NCI-H69 (cell line): ENCODE results near the gene WDR82.

ENCODE experiments used
- DNase-seq: peaks from one replicate; lab custom pipeline; 2025; lab: John Stamatoyannopoulos, UW

The WDR82 gene

DNA sequence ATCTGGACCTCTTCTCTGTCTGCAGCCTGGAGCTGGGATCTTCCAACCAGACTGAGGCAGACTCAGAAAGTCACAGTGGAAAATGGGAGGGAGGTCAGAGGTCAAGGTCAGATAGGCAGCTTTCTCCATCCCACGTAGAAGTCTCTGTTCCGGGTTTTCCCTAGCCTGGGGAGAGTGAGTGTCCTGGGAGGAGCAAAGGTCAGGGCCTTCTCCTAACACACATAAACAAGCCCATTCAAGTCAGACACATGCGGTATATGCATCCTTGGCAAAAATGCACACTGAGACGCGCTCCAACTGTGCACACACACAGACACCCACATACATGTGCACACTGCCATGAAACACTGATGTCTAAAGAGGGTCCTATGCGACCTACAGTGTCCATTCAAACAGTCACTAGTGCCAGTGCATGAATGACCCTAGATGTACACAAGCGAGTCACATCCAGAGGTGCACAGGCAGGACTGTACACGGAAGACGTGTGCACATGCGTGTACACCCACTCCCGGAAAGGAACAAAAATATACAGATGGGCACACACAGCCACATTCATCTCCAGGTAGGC lies 40.2 kb downstream of the WDR82 start:
- DNase-seq = peak; percentile 29

DNA sequence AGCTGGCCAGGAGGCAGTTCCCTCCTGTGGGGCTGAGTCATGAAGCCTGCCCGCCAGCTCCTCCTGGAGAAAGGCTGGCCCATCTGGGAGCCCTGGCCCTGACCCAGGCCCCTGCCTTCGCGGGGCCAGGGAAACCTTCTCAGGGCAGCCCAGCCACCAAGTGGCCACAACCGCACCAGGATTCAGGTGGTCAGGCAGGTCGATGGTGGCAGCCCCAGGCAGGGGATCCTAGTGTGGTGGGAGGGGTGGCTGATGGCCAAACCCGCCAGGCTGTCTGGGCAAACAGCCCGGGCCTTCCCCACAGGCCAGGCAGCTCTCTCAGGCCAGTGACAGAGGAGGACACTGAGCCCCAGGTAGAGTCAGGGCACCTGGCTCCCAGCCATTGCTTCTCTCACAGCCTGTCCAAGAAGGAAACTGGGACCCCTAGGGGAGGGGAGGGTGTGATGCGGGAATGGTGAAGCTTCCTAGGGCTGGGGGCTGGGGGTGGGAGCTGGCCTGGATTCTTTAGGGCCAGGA lies 40.7 kb downstream of the WDR82 start:
- DNase-seq = peak; percentile 51

DNA sequence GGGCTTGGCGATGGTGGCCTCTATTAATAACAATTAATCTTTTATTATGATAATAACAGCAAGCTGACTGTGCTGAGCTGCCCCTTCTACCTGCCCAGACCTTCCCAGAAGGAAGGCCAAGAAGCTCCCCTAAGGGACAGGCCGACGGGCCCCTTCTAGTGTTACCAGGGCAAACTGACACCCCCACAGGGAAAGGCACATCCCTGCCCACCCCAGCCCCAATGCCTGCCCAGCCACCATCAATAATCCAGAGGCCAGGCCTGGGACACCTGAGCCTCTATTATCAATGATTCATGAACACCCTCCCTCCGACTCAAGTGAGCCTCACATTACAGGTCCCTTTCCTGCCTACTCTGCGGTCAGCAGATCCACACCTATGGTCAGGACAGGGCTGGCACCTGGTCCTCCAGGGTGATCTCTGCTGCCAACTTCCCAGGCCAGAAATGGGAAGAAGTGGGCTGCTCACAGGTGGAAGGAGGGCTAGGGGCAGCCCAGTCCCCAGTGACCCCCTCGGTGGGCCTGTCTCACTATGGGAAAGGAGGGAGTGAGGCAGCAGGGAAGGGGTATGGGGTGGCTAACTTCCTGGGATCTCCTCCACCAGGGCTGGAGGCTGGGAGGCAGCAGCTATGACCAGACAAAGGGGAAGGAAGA lies 41.3 kb downstream of the WDR82 start:
- DNase-seq = no peak

DNA sequence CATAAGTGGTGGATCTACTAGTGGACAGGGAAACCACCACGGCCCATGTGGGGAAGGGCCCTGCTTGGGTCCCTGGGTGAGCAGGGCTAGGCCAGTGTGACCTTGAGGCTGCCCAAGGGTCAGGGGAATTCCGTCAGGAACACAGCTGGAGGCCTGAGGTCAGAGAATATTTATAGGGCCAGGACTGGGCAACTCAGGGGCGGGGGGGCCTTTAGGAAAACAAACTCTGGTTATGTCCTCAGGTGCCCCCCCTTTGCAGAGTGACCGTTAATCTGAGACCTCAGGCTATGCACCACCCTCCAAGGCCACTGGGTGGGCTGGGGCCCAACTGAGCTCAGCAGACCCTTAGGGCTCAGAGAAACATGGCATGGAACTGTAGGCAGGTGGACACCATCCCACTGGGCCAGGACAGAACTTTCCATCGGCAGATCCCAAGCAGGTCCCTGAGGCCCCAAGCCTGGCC lies 42.0 kb downstream of the WDR82 start:
- no peak for DNase-seq

DNA sequence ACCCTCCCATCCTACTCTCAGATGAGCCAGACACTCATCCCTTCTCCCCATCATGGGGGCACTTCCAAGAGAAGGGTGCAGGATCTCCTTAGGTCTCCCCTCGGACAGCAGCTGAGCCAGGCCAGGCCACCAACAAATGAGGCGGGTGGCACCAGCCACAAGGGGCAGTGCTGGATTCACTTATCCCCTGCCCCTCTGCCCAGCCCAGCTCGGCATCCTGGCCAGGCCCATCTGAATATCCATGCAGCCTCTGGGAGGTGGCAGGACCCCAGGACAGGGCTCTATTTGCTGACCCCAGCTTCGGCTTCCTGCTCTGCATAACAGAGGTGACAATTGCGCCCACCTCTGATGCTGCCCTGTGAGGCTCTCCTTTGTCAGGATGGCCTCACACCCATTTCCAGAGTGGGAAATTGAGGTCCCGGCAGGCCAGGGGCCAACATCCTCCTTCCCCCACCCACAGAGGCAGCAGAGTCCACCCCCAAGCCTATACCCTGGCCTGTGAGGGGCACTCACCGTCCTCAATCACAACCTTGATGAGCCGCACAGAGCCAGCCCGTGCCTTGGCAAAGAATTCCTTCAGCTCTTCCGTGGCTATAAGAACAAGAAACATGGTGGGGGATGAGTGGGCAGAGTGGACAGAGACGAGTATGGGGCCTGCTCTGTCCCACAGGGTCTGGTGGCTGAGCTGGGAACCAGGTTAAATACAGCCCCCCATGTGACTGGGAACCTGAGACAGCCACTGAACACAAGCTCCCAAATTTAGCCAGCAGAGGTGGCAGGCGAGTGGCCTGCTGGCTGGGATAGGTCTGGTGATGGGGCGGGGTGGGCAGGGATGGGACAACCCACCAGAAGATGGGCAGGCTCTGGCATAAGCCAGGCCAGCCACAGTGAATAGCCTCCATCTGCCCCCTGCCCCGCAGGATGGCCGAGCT lies 43.7 kb downstream of the WDR82 start:
- no peak for DNase-seq

DNA sequence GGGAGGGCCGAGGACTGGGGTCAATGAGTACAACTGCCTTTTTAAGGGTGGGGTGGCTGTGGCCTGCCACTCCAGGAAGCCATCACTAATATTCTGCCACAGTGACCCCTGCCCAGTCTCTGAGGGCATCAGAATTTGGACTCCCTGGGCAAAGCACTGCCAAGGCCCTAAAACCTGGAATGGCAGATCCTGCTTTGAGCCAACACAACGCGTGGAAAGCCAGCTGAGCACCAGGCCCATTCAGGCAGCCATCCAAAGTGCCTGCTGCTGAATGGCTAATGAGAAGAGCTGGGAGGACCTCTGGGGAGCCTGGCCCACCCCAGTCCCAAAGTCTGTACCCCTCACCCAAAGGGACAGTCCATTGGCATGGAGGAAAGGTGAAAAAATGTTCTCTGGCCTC lies 44.5 kb downstream of the WDR82 start:
- no peak for DNase-seq

DNA sequence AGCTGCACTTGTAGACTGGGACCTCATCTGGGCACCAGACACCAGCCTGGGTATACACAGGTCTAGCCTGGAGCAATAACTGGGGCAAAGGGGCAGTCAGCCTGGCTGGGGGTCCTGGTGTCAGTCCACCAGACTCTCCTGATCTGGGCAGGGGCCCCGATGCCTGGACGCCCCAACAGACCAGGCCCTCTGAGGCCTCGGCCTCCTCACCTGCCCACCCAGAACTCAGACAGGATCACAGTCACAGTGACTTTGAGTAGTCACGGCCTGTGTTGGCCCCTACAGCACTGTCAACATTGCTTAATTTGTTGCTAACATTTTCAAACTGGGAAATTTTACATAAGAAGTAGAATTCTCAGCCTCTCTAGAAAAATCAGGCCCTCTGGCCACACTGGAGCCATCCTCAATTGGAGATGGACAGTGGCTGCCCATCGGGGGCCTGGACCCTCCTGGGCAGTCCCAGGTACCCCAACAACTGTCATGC lies 45.3 kb downstream of the WDR82 start:
- no peak for DNase-seq

DNA sequence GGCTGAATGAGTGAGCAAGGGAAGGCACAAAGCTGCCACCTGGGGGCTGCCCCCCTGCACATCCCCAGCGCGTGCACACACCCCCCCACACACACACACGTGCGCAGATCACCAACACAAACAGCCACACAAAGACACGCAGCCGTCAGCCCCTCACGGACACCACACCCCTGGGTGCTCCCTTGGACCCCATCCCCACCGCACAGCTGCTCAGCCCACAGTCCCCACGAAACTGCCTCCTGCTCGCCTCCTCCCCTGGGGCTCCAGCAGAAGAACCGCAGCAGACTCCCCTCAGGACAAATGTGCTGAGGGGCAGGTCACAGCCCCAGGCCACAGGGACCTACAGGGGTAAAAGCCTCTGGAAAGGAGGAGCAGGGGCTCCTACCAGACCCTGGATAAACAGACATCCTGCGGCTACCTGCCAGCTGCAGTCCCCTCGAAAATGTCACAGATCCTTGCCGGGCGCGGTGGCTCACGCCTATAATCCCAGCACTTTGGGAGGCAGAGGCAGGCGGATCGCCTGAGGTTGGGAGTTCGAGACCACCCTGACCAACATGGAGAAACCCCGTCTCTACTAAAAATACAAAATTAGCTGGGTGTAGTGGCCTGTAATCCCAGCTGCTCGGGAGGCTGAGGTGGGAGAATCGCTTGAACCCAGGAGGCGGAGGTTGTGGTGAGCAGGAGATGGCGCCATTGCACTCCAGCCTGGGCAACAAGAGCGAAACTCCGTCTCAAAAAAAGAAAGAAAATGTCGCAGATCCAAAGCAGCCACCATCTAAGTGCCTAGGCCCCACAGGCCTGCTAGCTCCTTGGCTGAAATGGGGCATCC lies 46.0 kb downstream of the WDR82 start:
- peak; percentile 1 for DNase-seq

DNA sequence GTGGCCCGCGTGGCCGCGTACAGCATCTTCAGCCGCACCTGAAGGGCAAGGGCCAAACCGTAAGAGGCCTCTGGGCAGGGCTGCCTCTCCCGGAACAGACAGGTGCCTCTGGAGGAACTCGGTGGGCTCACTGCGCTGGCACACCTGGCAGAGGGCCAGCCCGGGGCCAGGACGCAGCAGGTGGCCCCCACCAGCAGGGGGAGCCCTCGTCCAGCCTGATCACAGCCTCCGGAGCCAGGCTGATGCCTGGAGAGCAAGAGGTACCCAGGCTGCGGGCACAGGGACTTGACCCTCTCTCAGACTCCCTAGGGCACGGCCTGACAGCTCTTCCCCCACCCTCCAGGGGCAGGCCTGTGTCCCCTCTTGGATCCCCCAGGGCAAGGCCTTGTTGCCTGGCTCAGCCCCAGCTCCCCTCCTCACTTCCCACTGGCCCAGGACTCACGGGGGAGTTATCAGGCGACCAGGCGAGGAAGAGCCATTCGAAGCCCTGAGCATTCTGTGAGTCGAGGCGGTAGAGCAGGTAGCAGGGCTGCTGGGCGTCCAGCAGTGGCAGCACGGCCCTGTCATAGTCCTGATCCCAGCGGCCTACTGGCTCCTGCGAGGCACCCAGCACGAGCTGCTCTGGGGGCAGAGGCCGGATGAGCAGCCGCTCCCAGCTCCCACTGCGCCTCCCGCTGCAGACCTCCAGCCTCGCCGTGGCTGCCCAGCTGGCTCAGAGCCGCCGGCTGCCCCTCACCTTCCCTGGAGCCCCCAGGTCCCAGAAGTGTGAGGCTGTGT lies 46.8 kb downstream of the WDR82 start:
- DNase-seq = peak; percentile 52

DNA sequence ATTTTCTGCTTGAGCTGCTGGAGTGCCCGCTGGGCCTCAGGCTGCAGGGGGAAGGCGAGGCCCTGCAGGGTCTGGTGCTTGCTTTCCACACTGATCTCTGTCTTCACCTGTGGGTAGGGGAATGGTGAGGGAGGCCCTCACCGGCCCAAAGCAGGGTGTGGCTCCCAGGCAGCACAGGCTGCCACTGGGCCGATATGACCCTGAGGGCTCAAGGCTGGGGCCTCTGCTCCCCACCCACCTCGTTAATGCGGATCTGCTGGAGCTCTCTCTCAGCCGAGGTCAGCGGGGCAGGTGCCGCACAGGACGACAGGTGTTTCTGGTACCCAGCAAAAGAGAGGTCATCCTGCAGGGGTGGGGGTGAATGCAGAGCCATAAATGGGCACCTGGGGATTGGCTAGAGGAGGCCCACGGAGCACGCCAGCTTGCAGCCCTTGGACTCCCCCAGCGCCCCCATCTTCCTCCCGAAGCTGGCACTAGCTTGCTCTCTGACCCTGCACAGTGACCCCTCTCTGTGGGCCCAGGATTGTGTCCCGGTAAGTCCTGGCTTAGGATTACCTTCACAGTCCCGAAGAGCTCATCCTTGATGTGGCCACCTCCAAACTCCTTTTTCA lies 47.5 kb downstream of the WDR82 start:
- no peak for DNase-seq

DNA sequence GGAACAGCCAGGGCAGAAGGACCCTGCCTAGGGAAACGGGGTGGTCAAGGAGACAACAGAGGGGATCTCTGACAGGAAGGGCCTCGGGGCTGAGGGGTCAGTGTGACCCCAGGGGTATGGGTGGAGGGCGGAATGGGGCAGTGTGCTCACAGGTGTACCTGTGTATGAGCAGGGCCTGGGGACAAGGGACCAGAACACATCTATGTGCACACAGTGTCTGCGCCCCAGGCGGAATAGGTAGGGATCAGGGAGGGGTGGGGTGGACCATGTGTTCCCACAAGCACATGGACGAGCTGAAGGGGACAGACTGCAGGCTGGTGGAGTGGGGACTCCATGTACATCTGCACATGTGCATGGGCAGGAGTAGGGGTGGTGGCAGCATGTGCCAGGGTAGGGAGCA lies 48.0 kb downstream of the WDR82 start:
- no peak for DNase-seq

DNA sequence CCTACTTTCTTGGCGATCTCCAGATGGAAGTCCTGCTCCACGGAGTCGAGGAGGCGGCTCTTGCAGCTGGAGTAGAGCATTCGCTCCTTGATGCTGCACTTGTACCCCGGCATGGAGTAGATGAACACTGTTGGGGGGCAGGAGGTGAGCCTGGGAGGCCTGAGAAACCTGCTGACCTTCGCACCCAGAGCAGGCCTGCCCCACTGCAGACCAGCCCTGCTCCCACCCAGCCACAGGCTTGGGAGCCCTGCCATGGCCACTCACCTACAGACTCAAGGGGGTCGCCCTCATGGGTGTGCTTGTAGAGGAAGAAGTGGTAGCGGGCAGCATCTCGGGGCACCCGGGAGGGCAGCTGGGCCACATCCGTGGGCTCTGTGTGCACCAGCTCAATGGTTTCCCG lies 48.8 kb downstream of the WDR82 start:
- DNase-seq = no peak

DNA sequence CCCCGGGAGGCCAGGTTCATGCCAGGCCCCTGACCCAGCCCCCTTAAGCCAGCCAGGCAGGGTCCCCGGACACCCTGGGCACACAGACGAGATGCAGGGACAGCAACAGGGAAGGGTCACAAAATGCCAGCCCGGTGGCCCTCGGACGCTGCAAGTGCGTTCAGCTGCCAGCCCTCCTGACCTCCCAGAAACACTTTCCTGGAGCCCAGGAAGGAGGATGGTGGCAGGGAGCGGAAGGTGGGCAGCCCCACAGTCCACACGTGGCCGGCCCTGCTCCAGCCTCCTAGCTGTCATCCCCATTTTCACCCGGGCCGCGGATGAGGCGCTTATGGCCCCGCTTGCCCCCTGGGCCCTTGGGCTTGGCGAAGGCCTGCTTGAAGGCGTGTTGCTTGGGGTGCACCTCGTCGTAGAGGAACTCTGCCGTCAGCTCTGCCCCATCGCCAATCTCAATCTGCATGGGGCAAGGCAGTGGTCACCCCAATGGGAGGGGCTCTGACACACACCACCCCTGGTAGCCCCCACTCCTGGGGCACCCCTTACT lies 49.6 kb downstream of the WDR82 start:
- no peak for DNase-seq

DNA sequence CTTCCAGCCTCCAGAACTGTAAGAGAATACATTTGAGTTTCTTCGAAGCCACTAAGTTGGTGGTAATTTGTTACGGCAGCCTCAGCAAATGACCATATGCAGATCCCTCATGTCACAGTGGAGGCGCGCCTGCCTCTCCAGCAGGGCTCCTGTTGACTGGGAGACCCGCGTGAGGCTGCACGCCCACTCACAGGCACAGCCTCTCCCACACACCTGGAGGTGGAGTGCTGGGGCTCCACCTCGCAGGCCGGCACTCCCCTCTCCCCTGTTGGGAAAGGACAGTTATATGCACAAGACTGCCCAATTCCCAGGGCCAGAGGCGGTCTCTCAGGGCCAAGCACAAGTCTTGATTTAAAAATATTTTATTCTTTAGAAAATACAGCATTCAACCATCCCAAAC lies 50.2 kb downstream of the WDR82 start:
- peak; percentile 4 for DNase-seq

DNA sequence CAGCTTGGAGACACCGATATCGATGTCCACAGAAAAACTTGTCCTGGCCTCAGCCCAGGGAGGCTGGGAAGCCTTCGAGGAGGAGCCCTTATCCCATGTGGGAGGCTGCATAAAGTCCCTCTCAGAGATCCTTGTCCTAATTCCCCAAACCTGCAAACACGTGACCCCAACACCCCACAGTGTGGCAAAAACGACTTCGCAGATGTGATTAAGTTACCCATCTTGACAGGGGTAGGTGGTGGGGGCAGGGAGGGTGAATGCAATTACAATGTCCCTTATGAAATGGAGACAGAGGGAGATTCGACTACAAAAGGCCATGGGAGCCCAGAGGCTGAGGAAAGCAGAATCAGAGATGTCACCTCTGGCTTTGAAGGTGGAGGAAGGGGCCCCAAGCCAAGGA lies 50.7 kb downstream of the WDR82 start:
- no peak for DNase-seq

DNA sequence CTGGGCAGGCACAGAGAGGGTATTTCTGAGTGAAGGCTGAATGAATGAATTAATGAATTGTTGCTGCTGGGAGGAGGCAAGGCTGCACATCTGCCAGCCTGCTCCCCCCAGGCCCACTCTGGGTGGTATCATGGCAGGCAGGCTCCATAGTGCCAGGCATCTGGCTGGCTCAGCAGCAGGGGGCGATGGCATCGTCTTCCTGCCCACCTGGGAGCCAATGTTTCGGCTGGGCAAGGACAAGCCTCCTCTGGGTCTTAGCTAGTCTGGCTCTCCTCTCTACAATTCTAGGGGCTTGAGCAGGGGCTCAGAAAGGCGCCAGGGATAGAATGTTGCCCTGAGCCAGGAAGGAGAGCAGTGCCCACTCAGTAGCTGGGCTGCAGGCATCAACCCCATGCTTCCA lies 51.3 kb downstream of the WDR82 start:
- peak; percentile 21 for DNase-seq

DNA sequence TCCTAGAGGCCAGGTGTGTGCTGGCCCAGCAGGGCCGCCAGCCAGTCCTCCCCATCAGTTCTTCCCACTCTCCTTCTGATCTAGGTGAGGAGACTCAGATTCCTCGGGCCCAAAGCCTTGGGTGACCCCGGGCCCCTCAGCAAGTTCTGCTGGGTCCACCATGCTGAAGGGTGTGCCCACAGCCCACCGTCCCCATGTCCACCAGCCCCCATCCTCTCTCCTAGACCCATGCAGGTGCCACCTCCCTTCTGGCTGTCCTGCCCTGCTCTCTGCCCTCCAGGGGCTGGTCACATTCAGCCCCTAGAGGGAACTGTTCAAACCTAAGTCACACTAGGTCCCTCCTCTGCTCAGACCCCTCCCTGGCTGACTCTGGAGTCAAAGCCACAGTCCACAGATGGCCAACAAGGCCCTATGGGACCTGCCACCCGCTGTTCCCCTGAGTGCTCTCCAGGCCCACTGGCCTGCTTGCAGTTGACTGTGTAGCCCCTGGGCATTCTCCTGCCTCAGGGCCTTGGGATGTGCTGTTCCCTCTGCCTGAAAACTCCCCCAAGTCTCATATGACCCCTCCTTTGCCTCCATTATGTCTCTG lies 52.1 kb downstream of the WDR82 start:
- DNase-seq = peak; percentile 9

DNA sequence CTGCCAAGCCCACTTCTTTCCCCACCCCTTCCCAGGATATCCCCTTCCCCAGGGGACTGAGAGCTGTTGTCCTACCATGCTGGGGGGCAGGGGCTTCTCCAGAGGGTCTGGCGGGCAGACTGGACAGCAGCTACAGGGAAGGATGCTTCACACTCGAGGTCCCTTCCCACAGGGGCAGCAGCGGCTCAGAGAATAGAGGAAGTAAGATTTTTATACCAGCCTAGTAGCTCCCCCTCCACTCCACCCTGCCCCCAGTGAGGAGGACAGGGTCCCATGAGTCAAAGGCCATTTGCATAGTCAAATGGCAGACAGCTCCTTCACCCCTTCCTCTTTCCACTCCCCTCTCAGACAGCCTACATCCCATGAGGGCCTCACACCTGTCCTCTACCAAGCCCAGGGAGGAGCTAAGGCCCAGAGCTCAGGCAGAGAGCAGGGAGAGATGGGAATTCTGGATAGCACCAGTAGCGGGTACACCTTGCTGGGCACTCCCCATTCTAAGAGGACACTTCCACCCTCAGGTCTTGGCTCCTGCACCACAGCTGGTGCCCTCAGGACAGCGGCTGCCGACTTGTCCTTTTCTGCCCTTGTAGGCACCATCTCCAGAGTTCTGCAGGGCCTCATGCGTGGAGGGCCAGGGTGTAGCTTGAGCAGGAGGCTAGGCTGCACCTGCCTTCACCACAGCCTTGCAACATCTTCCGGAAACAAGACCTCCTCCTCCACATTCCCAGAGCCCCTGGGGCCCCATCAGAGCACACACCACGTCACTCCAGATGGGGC lies 52.8 kb downstream of the WDR82 start, which contains the start of gene TLR9:
Gene TLR9 (minus strand): TSS at position 194 of the 777 bp plus-strand sequence. CDS start 116 bp downstream, at position 78.
- DNase-seq = no peak
